GM21786 (cell line): ENCODE data around the gene GPR61.
A peak's percentile ranks its signal among the peaks of the same experiment; 100 is the strongest.

Experiments
- ATAC-seq: cut with Tn5 transposase; IDR thresholded peaks from one replicate; pipeline ENCODE4 v1.9.1; 2021; ENCODE audit not compliant: unreplicated experiment

Gene GPR61

GRCh38 chr1:109532365-109533136 lies 7.1 kb upstream of the GPR61 start:
- ATAC-seq = peak; percentile 74

- ATAC-seq = no peak
These were observed 5.3 kb upstream of the GPR61 start for GRCh38 chr1:109534307-109534858.

- no peak for ATAC-seq
These were observed 4.2 kb upstream of the GPR61 start for GRCh38 chr1:109535481-109535880.

GRCh38 chr1:109535971-109536491 lies 3.6 kb upstream of the GPR61 start:
- no peak for ATAC-seq

GRCh38 chr1:109537450-109538178 lies 2.1 kb upstream of the GPR61 start:
- no peak for ATAC-seq

- no peak for ATAC-seq
These were observed 681 bp upstream of the GPR61 start for GRCh38 chr1:109538827-109539555.

- no peak for ATAC-seq
These were observed 1.4 kb downstream of the GPR61 start for GRCh38 chr1:109541102-109541501.

GRCh38 chr1:109542657-109543056 lies 3.0 kb downstream of the GPR61 start:
- ATAC-seq = no peak

GRCh38 chr1:109543283-109543987 lies 3.8 kb downstream of the GPR61 start:
- no peak for ATAC-seq

GRCh38 chr1:109543988-109544735 lies 4.5 kb downstream of the GPR61 start:
- no peak for ATAC-seq

- ATAC-seq = peak; percentile 40
These were observed 6.8 kb downstream of the GPR61 start for GRCh38 chr1:109546311-109547109.

- peak; percentile 4 for ATAC-seq
These were observed 8.0 kb downstream of the GPR61 start for GRCh38 chr1:109547463-109548320.

GRCh38 chr1:109548321-109549267 lies 8.9 kb downstream of the GPR61 start, which contains the start of gene GNAI3:
Gene GNAI3 (plus strand): TSS chr1:109548615. CDS start chr1:109548721, 106 bp downstream.
- peak; percentile 91 for ATAC-seq

- ATAC-seq = no peak
These were observed 16.9 kb downstream of the GPR61 start for GRCh38 chr1:109556563-109556962.

GRCh38 chr1:109557520-109557919 lies 17.8 kb downstream of the GPR61 start:
- ATAC-seq = no peak

GRCh38 chr1:109559995-109560394 lies 20.3 kb downstream of the GPR61 start:
- ATAC-seq = no peak
